Thyroid gland (tissue), 4 donors: ENCODE results near the gene BTBD9.

ENCODE experiments used
- POLR2A ChIP-seq, 2 donors: fragments of 450-650 bp; IDR thresholded peaks; one replicate each; pipeline ENCODE4 v1.6.1; 2017; ENCODE audit warnings: antibody characterized with exemption in 2 of 2, mild to moderate bottlenecking in 2 of 2, moderate library complexity in 1 of 2
- TF ChIP-seq, protein P1 (sequence below), 6 experiments: fragments of 200-600 bp in 3 of 6; fragments of 450-650 bp in 3 of 6; sonication (generic) in 3 of 6; IDR thresholded peaks; one replicate each; pipeline ENCODE4 v1.5.1; 2016 to 2019; ENCODE audit warnings: antibody characterized with exemption in 6 of 6, mild to moderate bottlenecking in 2 of 6, inconsistent platforms in 1 of 6, moderate library complexity in 1 of 6

DNA sequence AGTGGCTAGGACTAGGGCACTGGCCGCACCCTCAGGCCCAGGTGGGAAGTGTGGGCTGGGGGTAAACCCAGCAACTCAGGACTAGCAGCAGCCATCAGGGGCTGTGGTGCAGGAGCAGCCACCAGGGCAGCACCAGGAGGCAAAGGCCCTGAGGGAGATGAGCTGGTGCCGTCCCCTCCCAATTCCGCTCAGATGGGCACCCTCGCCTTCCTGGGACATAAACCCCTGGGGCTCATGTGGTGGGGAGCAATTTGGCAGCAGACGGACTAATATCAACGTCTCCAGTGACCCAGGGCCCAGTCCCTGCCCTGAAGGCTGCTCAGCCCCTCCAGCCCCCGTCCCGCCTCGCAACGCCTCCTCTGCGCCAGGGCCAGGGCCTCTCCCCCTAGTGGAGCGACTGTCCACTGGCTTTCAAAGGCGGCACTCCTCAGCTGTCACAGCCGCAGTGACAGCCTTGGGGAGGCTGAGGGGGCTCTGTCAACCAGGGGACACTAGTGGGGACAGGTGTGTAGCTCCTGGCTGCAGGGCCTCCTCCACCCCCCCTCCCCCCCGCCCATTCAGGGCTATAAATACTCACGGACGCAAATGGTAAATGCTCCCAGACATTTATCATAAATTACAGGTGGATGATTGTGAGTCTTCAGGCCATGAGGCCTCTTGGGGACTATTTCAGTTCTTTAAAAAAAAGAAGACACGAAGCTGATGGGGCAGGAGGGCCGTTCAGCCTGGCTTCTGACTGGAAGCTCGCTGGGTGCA lies 470.3 kb downstream of the BTBD9 start:
- TF ChIP-seq, protein P1, sequence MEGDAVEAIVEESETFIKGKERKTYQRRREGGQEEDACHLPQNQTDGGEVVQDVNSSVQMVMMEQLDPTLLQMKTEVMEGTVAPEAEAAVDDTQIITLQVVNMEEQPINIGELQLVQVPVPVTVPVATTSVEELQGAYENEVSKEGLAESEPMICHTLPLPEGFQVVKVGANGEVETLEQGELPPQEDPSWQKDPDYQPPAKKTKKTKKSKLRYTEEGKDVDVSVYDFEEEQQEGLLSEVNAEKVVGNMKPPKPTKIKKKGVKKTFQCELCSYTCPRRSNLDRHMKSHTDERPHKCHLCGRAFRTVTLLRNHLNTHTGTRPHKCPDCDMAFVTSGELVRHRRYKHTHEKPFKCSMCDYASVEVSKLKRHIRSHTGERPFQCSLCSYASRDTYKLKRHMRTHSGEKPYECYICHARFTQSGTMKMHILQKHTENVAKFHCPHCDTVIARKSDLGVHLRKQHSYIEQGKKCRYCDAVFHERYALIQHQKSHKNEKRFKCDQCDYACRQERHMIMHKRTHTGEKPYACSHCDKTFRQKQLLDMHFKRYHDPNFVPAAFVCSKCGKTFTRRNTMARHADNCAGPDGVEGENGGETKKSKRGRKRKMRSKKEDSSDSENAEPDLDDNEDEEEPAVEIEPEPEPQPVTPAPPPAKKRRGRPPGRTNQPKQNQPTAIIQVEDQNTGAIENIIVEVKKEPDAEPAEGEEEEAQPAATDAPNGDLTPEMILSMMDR (IDR thresholded peaks at IDR 0.05): no peak
- TF ChIP-seq POLR2A (IDR thresholded peaks at IDR 0.05): no peak
